Measurements from ENCODE around the gene CXCR3.
"Not testable (repeated sequence)": the region's sequence is repeated elsewhere in the genome, so short reads cannot be mapped to it uniquely, and the experiment has no call there.

CXCR3 gene

DNA sequence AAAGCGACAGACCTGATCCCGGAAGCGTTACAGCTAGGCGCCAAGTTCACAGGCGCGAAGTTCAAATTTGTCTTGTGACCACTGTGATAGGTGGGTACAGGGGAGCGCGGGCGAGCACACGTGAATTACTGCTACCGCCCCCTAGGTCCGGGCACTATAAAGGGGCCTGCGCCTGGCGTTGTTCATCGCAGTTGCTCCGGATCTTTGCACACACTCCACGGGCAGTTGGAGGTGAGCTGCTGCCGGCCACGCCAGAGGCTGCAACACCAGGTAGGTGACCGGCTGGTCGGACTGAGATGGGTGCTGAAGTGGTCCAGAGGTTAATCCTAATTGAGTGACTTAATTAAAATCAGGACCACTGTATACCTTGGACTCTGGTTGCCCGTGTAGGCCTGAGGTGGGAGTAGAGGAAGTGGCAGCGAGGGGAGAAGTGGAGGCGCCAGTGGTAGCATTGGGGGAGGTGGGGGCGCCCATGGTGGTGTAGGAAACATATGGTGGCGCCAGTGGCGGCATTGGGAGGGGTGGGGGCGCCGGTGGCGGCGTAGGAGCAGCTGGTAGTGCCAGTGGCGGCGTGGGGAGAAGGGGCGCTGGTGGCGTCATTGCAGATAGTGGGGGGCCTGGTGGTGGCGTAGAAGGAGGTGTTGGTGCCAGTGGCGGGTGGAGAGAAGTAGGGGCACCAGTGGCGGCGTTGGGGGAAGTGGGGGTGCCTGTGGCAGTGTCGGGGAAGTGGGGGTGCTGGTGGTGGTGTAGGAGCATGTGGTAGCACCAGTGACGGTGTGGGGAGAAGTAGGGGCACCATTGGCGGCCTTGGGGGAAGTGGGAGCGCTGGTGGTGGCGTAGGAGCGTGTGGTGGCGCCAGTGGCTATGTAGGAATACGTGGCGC lies 39.8 kb downstream of the CXCR3 start, which contains the start of gene GCNA:
Gene GCNA, plus strand, starts transcription at position 185 of the 883 bp plus-strand sequence. CDS start 2,385 bp downstream, outside the sequence.
- H3K4me3 ChIP-seq (ENCODE audit: control insufficient read depth, low read depth, low read length) = no peak within 1 kb of the TSS
- TF ChIP-seq, protein P1, sequence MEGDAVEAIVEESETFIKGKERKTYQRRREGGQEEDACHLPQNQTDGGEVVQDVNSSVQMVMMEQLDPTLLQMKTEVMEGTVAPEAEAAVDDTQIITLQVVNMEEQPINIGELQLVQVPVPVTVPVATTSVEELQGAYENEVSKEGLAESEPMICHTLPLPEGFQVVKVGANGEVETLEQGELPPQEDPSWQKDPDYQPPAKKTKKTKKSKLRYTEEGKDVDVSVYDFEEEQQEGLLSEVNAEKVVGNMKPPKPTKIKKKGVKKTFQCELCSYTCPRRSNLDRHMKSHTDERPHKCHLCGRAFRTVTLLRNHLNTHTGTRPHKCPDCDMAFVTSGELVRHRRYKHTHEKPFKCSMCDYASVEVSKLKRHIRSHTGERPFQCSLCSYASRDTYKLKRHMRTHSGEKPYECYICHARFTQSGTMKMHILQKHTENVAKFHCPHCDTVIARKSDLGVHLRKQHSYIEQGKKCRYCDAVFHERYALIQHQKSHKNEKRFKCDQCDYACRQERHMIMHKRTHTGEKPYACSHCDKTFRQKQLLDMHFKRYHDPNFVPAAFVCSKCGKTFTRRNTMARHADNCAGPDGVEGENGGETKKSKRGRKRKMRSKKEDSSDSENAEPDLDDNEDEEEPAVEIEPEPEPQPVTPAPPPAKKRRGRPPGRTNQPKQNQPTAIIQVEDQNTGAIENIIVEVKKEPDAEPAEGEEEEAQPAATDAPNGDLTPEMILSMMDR (conservative IDR thresholded peaks at IDR 0.05; ENCODE audit: control insufficient read depth, insufficient read depth, low read depth, low read length) = no peak
- no peak for DNase-seq (ENCODE audit: low read depth)

DNA sequence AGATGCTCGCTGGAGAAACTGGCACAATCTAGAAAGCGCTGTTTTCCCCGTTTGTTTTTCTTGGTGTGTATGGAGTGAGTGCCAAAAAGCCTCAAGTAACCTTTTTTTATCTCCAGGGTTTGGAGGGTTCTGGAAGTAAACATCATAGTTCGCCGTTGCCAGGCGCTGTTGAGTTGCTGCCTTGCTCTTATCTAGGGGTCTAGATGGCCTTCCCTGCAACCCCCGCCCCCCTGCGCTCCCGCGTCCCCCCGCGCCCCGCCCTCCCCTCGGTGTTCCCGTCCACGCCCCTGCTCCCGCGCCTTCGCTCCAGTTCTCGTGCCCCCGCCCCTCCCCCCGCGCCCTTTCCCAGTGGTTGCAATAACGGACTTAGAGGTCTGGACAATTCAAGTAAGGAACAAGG lies 40.6 kb downstream of the CXCR3 start:
- TF ChIP-seq, protein P1 (conservative IDR thresholded peaks at IDR 0.05; ENCODE audit: control insufficient read depth, insufficient read depth, low read depth, low read length) = no peak
- no peak for DNase-seq (ENCODE audit: low read depth)
- H3K4me3 ChIP-seq (ENCODE audit: control insufficient read depth, low read depth, low read length) = no peak overlapping the region

DNA sequence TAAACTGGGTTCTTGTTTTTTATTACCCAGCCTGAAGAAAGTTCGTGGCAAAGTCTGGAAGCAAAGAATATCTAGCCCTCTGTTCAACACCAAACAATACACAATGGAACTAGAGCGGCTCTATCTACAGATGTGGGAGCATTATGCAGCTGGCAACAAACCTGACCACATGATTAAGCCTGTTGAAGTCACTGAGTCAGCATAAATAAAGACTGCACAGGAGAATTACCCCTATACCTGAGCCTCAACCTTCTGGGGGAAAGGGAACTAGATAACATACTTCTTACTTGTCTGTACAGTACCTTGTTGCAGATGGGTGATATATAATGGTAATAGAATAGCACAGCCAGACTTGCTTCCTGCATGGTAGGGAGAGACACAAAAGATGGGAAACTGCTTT lies 44.7 kb downstream of the CXCR3 start:
- H3K4me3 ChIP-seq (ENCODE audit: control insufficient read depth, low read depth, low read length) = no peak overlapping the region
- TF ChIP-seq, protein P1 (conservative IDR thresholded peaks at IDR 0.05; ENCODE audit: control insufficient read depth, insufficient read depth, low read depth, low read length) = no peak
- DNase-seq (ENCODE audit: low read depth) = no peak

DNA sequence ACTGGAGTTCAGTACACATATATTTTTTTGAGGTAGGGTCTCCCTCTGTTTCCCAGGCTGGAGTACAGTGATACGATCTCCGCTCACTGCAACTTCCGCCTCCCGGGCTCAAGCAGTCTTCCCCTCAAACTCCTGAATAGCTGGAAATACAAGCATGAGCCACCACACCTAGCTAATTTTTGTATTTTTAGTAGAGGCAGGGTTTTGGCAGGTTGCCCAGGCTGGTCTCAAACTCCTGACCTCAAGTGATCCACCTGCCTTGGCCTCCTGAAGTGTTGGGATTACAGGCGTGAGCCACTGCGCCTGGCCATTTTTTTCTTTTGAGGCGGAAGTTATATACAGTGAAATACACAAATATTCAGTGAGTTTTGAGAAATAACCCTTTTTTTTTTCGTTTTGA lies 46.9 kb downstream of the CXCR3 start:
- not testable (repeated sequence) for H3K4me3 ChIP-seq (ENCODE audit: control insufficient read depth, low read depth, low read length); DNase-seq (ENCODE audit: low read depth)

Measured in fibroblast of mammary gland (primary cell).